NCI-H345 treated with DMSO at 0.1 percent for 48 hours (cell line): Measurements from ENCODE around the gene MEOX2.

Source experiments
- DNase-seq: peaks from one replicate; lab custom pipeline; 2025; ENCODE audit not compliant: unreplicated experiment; lab: John Stamatoyannopoulos, UW

MEOX2 gene

DNA sequence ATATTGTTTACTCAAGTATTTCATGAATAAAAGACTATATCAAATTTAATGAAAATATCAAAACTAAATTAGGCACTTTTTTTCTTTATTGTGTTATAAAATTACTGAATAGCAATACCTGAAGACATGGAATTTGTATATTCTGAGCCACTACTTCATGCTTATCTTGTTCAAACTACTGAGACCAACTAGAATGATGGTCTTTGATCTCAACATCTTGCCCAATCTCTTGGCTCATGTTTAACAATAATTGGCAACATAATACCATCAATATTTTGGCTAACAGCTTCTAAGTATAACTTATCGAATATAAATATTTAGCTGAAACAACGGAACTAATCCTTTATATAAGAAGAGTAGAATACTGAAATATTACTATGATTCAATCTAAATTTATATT, 68.2 kb downstream of the MEOX2 start:
- DNase-seq = no peak

DNA sequence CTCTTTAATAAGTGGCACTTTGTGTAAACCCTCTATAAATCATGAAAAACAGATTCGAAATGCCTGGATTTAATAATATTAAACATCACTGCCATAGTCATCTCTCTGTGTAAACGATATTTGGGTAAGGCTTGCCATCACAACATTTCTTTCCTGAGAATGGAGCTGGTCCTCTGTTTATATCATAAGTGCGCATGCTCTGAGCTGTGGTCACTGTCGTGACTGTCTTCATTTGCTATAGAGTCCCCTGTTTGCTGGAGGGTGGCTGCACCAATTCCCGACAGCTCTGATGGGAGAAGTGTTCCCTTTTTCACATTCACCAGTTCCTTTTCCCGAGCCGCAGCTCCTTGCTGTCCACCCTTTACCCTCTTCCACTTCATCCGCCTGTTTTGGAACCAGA, 74.3 kb downstream of the MEOX2 start:
- no peak for DNase-seq

DNA sequence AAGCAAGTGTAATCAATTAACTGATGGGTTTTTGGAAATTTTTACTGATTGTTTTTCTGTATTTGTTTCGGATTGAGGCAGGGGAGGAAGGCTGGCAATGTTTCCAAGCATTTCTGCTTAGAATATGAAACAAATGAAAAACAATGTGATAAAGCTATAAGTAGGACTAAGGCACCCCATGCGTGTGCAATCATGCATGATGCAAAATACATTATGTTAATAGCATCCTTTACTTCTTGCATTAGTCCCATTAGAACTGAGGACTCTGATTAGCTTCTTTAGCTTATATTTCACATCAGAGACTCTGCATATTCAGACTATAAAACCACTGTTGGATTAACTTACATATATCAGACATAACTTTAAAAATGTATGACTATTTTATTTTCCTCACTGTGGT, 76.0 kb downstream of the MEOX2 start:
- DNase-seq = no peak

DNA sequence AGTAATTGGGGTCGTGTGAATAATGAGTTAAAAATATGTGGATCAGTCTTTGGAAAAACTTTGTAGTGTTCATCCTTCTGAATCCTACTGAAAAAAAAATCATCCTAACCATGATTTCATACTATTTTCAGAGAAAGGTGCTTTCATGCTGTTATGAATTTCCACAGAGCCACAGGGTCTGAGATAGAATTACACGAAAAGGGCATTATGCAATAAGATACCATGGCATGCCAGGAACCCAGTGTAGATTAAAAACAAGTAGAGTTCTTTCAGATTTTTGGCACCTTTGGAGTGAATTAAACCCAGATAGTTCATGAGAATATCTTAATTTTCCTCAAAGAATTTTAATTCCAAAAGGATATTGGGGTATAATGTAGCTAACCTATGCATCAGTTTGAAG, 77.2 kb downstream of the MEOX2 start:
- DNase-seq = no peak

DNA sequence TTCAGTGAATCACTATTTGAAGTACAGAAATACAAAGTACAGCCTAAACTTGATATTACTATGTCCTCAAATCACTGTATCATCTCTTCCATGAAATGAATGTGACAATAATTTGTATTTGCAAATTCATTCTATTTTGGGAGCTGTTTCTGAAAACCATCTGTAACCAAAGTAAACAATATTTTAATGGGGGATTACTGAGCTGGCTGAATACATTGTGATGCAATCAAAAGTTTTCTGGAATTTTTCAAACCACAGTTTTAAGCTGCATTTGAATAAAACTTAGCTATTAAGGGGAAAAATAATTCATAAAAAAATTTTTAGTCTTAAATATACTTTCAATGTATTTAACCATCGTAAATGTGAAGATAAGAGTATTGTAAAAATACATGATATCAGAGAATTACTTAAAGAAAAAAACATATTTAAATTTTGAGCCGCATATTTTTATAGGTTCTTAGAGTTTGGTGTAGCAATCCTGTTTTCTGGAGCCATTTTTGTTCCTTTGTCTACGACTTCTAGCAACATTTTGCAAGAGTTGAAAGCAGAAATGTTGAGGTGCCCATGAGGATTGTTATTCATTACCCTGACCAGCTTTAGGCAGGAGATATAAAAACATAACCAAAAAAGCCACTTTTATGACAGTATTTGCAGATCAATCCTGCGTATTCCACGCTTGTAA, 78.8 kb downstream of the MEOX2 start:
- no peak for DNase-seq

DNA sequence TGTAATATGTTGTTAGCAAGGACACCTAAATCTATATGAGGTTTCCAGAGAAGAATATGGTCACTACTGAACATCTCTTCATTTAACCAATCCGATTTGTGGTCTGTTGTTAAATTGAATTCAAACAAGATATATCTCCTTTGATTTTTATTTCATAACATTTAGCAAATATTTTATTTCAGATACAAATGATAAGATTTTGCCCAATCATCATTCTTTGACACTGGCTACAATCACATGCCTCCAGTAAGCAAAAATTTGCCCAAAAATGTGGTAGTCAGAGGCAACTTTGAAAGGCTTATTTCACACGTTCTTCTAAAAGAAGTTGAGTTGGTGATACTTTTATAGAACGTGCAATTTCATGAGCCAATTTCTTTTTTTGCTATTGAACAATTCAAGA, 79.9 kb downstream of the MEOX2 start:
- no peak for DNase-seq

DNA sequence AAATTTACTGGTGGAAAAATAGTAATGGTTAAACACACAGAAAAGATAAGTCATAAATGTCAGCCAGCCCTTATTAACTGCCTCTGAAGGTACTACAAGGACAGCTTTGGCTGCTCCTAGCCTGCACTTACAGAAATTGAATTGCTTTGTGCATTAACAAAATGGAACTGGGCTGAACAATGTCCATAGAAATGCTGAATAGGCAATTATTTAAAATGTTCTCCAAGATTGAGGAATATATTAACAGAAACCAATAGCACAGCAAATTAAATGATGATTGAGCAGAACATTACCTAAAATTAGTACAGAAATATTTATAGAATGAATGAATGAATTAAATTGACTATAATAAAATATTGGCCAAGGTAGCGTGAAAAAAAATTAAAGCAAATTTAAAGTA, 82.3 kb downstream of the MEOX2 start:
- DNase-seq = no peak

DNA sequence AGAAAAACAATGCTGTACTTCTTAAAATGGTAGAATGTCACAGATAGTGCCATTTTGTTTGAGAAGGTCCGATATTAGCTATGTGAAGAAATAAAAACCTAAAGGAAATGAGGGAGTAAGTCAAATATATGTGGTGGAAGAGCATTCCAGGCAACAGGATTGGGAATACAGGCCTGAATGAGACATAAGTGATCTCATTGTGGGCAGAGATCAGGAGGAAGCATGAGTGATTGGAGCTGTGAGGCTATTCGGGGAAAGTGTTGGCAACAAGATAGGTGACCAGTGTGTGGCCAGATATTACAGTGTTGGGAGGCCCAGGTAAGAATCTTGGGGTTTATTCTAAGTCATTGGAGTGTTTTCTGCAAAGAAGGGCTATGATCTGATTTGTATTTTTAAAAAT, 83.4 kb downstream of the MEOX2 start:
- no peak for DNase-seq

DNA sequence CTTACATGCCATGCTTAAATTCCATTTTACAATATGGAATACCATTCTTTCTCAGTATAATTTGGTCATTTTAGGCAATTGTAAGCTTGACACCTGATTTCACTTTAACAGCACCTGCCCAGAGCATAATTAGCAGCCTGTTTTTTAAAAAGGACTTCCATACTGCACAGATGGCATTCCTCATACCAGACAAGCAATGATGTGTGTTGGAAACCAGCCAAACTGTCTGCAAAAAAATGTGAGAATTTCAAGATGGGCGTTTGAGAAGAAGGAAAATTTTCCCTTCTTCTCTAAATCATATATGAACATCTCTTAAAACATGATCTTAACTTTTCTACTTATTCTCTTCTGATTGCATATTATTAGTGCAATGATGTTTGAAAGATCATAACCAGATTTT, 84.2 kb downstream of the MEOX2 start:
- no peak for DNase-seq

DNA sequence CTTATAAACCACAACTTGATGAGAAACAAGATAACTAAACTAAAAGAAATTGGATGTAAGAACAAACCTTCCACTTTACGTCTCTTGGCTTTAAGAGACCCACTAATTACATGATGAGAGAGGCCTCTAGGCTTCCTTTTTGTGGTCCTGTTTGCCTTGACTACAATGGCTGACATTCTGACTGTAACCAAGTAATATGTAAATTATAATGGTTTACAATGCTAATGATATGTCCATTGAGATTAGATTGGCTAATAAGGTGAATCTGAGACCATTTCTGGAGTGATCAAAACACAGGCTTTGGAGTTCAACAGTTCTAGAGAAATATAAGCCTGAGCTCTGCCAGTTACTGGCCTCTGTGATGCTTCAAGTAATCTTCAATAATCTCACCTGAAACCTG, 85.3 kb downstream of the MEOX2 start:
- no peak for DNase-seq

DNA sequence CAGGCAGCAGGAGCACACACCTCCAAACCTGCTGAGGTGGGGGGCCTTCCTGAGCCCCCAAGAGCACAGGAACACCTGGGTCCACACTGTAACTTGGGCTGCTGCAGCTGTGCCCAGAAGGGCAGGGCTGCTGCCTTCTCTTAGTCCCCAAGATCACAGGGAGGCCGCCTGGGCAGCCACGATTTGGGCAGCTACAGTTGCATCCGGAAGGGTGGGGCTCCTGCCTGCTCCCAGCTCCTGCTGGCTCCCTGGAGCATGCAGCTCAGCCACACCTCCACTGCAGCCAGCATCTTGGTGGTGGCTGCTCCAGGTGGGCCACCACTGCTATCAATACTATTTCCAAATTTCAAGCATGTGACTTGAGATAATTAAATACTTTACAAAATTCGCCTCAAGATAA, 86.2 kb downstream of the MEOX2 start:
- no peak for DNase-seq

DNA sequence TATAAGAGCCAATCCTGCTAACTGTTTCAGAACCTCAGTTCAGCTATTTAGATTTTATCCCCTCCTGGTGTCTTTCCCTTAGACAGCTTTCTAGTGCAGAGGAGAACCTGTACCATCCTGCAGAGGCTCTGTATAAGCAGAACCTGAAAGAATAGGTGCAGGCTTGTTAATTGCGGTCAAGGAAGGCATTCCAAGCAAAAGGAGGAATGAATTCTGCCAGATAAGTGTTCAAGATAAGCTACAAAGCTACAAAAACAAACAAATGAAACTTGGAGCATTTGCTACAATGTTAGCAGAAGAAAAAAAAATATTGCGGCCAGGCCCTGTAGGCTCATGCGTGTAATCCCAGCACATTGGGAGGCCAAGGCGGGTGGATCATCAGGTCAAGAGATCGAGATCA, 92.0 kb downstream of the MEOX2 start:
- DNase-seq = no peak

DNA sequence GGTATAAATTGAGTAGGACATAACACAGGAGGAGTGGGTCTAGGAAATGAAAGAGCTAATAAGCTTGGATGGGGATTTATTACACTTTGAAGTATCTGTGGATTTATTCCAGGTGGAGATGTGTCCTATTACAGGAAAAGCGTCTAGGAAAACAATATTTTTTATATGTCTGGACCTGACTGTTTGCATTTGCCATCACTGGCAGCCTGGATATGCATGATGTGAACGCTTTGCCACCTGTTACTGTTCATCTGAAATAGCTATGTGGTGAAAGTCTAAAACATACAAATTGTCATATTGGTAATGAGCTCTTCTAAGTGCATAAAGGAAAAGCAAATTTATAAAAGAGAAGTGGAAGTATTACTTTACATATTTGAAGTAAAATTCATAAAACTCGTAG, 93.1 kb downstream of the MEOX2 start:
- no peak for DNase-seq

DNA sequence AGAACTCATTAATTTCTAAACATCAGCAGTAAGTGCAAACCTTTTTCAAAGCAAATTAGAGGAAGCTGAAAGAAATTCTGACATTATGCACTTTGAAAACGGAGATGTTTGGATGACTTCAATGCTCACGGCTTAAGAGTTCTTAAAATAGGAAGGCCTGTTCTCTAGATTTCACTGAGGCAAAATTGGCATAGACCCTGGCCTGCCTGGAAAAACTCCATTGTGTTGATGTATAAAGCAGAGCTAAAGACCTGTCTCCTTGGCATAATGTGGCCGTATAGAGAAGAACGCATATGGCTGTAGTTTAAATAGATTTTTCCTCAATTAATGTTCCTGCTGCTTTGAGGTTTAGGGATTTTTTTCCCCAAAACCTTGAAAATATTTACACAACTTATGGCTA, 100.2 kb downstream of the MEOX2 start:
- no peak for DNase-seq

DNA sequence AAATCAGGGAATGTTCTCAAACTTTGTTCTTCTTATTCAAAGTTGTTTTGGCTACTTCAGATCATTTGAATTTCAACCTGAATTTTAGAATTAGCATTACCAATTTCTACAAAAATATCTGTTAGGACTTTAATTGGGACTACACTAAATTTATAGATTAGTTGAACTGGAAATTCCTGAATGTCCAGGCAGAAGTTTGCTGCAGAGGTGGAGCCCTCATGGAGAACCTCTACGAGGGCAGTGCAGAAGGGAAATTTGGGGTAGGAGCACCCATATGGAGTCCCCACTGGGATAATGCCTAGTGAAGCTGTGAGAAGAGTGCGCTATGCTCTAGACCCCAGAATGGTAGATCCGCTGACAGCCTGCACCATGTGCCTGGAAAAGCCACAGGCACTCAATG, 101.9 kb downstream of the MEOX2 start:
- DNase-seq = no peak

DNA sequence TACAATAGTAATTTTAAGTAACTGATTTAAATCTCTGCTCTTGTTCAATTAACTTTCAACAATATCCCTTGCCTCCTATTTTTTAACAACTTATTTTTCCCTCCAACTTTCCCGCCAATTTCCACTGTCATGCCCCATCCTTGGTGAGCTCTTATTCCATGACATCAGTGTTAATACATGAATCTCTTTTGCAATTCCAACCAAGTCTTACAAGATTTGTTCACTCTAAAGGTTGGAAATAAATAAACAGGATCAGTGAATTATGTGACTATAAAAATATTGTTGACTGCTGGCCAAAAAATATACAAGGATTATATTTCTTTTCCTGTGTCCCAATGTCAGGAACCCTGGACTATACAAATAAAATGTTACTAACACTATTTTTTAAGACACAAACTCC, 103.7 kb downstream of the MEOX2 start:
- no peak for DNase-seq

DNA sequence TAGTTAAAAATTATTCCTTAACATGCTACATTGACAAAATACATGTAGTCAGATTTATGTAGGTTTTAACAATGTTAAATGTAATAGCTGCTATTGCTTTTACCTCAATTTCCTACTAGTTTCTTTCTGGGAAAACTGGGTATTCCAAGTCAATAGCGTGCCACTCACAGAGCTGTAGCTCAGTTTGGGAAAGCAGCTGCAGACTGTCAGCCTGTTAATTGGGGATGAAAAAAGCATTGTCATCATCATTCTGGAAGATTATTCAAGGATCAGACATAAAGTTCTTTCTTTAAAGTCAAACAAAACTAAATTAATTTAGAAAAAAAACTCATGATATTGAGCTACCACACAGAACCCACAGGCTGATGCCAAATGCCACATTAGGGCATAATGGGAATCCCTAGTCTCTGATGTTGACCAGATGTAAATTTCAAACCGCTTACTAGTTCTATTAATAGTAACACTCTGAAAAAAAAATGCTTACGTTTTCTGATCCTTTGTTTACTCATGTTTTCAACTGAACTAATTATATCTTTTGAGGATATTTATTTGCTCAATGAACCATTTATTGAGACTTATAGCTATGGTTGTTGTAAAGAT, 105.0 kb downstream of the MEOX2 start:
- no peak for DNase-seq

DNA sequence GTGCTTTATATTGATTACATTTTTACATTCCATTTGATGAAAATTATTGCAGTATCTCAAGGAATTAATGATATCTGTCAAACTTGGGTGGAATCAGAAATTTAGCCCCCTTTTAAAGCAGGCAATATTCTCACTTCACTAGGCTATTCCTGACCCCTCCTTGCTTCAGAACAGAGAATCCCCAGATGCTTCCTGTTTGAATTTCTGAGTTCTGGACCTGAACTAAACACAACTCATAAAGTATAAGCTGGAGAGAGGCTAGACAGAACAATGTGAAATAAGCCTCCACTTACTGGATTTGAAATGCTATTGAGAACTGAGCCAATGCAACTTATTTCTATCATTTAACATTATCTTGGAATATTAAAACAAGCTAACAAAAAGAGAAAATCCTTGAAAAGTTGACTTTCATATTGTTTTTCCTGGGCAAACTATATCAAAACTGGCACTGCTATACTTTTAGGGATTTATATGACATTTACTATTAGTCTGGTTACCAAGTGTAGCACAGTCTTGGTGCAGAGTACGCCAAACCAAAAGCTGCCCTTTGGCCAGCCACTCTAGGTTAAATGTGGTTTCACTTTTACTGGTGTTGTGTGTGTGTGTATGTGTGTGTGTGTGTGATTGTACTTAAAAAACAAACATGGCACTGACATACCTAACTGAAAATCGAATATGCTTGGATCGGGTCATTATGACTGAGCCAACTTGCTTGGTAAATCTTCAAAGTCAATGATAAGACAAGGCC, 105.7 kb downstream of the MEOX2 start:
- DNase-seq = no peak

DNA sequence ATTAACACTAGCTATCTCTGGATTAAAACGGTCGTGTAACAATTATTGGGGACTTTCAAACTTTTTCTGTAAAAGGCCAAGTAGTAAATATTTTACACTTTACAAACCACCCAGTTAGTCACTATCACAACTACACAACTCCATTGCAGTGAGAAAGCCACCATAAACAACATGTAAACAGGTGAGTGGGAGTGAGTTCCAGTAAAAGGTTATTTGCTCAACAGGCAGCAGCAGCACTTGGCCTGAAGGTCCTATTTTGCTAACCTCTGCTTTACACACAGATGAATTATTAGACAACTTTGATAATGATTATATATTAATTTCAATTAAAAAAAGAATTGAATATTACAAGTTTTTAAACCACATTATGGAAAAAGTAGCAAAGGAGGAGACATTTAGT, 108.9 kb downstream of the MEOX2 start:
- no peak for DNase-seq

DNA sequence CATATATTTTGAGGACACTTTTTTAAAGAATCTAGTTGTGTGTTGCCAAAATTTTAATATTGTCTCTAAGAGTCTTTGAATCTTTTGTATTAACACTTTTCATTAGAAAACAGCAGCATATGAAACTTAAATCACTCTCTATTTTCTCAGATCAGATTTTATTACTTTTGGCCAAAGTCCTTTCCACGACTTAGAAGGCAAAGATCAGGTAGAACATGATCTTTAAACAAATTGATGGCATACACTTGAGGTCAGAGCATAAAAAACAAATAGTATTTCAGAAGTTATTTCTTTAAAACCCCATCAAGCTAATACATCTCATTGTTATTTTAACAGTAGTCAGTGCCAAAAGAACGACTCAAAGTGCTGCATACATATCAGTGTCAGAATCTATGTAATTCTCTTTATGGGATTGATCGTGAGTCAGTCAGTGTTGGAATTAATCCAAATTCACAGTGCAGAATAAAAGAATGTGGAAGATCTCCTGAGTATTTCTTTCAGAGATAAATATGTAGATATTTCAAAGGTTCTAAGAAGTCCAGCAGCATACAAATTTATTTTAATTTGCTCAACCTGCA, 115.1 kb downstream of the MEOX2 start:
- DNase-seq = no peak

DNA sequence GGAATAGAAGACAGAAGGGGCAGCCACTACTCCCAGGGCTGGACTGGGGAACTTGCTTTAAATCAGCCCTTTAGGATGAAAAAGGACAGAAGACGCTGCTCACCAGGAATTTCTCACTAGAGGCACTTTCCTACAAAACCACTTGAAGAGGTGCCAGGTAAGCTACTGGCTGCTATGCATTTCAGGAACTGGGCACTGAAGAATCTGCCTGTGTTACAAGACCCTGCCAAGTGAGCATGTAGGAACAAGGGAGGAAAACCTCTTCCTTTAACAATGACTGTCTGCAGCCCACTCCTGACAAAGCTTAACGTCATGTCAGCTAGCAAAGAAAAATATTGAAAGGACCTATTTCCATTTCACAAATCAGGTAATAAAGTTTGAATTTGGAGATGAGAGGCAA, 118.8 kb downstream of the MEOX2 start:
- DNase-seq = no peak

DNA sequence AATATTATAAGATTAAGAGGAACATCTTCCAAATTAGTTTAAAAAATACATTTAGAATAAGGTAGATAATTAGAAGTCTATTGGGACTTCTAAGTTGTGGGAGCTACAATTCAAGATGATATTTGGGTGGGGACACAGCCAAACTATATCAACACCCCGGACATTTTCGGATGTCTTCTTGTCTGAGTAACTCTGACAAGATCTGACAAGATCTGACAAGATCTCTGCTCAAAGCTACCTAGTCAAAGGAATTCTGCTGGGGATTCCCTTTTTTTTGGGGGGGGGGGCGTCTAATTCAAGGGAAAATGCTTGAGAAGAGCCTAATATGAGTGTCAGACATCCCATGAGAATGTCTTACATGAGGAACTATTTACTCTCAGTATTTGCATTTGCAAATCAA, 119.4 kb downstream of the MEOX2 start:
- DNase-seq = no peak
